Islet of Langerhans (tissue), 1 donor: ENCODE data around the gene EPM2A.
"Not testable (repeated sequence)": the region's sequence is repeated elsewhere in the genome, so short reads cannot be mapped to it uniquely, and the experiment has no call there.

ENCODE experiments used
- FAIRE-seq: peaks from one replicate; lab custom pipeline; 2011; peaks lifted over from hg19 to GRCh38; lab: Jason Lieb, UNC

Gene EPM2A

GRCh38 chr6:145729887-145730286, 5.4 kb downstream of the EPM2A start:
- FAIRE-seq: no peak

GRCh38 chr6:145728444-145729385, 6.6 kb downstream of the EPM2A start:
- FAIRE-seq: no peak

- FAIRE-seq: no peak
These were observed 7.4 kb downstream of the EPM2A start for GRCh38 chr6:145727817-145728388.

- no peak for FAIRE-seq
These were observed 9.8 kb downstream of the EPM2A start for GRCh38 chr6:145725570-145725969.

GRCh38 chr6:145723646-145724045, 11.7 kb downstream of the EPM2A start:
- no peak for FAIRE-seq

GRCh38 chr6:145722190-145722589, 13.1 kb downstream of the EPM2A start:
- peak; percentile 33 for FAIRE-seq

GRCh38 chr6:145721144-145721543, 14.2 kb downstream of the EPM2A start:
- FAIRE-seq: no peak

GRCh38 chr6:145715426-145715825, 19.9 kb downstream of the EPM2A start:
- FAIRE-seq: no peak

GRCh38 chr6:145714731-145715130, 20.6 kb downstream of the EPM2A start:
- no peak for FAIRE-seq

GRCh38 chr6:145713773-145714172, 21.5 kb downstream of the EPM2A start:
- no peak for FAIRE-seq

GRCh38 chr6:145711372-145711771, 23.9 kb downstream of the EPM2A start:
- FAIRE-seq: no peak

- FAIRE-seq: no peak
These were observed 27.9 kb downstream of the EPM2A start for GRCh38 chr6:145707397-145707796.

GRCh38 chr6:145705561-145705960, 29.8 kb downstream of the EPM2A start:
- FAIRE-seq: no peak

GRCh38 chr6:145704143-145704781, 31.1 kb downstream of the EPM2A start:
- peak; percentile 70 for FAIRE-seq

GRCh38 chr6:145699462-145699861, 35.9 kb downstream of the EPM2A start:
- FAIRE-seq: no peak

GRCh38 chr6:145697401-145697800, 37.9 kb downstream of the EPM2A start:
- not testable (repeated sequence) for FAIRE-seq

GRCh38 chr6:145694083-145694737, 41.1 kb downstream of the EPM2A start:
- peak; percentile 41 for FAIRE-seq

- FAIRE-seq: no peak
These were observed 44.4 kb downstream of the EPM2A start for GRCh38 chr6:145690969-145691368.

- FAIRE-seq: no peak
These were observed 45.8 kb downstream of the EPM2A start for GRCh38 chr6:145689529-145689928.

GRCh38 chr6:145688493-145688905, 46.8 kb downstream of the EPM2A start:
- no peak for FAIRE-seq

GRCh38 chr6:145685932-145686331, 49.4 kb downstream of the EPM2A start:
- no peak for FAIRE-seq

- no peak for FAIRE-seq
These were observed 53.4 kb downstream of the EPM2A start for GRCh38 chr6:145681965-145682364.

- FAIRE-seq: no peak
These were observed 61.8 kb downstream of the EPM2A start for GRCh38 chr6:145673504-145673903.
